Activated CD8-positive, alpha-beta memory T cell treated with anti-CD3 and anti-CD28 coated beads, Interleukin-2, amount 50 U/mL, for 24 hours (primary cell): ENCODE data around the gene EXOSC3.
"Not testable (repeated sequence)": the region's sequence is repeated elsewhere in the genome, so short reads cannot be mapped to it uniquely, and the experiment has no call there.

Source experiments
- DNase-seq: peaks from one replicate; pipeline ENCODE4 v3.0.0-alpha.2; 2020; ENCODE audit errors: extremely low read depth

EXOSC3 gene

GRCh38 chr9:37775216-37775919 lies 9.5 kb downstream of the EXOSC3 start:
- no peak for DNase-seq

- no peak for DNase-seq
These were observed 14.9 kb downstream of the EXOSC3 start for GRCh38 chr9:37769995-37770394.

GRCh38 chr9:37769306-37769705 lies 15.6 kb downstream of the EXOSC3 start:
- no peak for DNase-seq

DNA sequence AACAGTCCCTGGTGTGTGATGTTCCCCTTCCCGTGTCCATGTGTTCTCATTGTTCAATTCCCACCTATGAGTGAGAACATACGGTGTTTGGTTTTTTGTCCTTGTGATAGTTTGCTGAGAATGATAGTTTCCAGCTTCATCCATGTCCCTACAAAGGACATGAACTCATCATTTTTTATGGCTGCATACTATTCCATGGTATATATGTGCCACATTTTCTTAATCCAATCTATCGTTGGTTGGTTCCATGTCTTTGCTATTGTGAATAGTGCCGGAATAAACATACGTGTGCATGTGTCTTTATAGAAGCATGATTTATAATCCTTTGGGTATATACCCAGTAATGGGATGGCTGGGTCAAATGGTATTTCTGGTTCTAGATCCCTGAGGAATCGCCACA lies 19.6 kb downstream of the EXOSC3 start:
- not testable (repeated sequence) for DNase-seq

- DNase-seq = no peak
These were observed 23.4 kb downstream of the EXOSC3 start for GRCh38 chr9:37761511-37761910.

DNA sequence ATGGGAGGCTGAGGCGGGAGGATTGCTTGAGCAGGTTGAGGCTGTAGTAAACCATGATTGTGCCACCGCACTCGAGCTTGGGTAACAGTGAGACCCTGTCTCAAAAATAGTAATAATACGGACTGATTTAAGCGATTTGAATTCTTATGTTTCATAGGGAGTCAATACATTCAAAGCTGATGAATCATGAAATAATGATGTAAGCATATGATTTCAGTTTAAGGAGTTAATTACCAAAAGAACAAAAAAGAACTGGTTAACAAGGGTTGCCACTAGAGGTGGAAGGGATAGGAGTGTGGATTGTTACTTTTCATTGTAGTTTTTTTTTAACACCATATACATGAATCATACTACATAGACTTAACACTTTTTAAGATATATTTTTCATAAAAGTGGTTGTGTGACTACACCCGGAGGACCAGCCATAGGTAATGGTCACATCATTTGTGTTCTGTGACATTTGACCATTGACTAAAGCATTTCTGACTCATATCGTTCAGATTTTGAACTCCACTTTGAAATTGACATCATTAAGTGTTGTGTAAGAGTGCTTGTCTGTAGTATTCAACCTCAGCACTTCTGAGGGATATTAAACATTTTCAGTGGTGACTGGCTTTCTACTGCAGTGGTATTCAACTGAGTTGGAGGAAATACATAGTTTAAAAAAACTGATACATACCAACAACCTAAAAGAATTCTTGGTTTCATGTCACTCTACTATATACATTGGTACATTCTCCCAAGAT lies 24.3 kb downstream of the EXOSC3 start:
- DNase-seq = no peak

DNA sequence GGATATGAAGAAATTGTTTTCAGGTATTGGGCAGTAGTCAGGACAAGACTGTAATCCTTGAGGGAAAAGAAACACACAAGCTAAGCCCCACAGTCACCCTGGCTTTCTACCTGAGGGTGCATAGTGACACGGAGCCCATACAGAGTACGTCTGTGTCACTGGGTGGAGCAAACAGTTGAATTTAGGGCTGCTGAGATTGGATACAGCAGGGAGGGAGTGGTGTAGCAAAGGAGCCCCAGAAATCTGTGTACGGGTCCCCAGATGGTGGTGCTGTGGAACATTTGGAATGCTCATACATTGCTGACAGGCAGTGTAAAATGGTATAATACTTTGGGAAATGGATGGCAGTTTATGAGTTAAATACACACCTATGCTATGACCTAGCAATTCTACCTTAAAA lies 26.1 kb downstream of the EXOSC3 start:
- DNase-seq = no peak

- DNase-seq = peak; percentile 34
These were observed 31.2 kb downstream of the EXOSC3 start, which contains the start of gene TRMT10B for GRCh38 chr9:37753489-37754190. Gene TRMT10B, plus strand, starts transcription at chr9:37753805. Its CDS starts 8,127 bp downstream, at chr9:37761932.

DNA sequence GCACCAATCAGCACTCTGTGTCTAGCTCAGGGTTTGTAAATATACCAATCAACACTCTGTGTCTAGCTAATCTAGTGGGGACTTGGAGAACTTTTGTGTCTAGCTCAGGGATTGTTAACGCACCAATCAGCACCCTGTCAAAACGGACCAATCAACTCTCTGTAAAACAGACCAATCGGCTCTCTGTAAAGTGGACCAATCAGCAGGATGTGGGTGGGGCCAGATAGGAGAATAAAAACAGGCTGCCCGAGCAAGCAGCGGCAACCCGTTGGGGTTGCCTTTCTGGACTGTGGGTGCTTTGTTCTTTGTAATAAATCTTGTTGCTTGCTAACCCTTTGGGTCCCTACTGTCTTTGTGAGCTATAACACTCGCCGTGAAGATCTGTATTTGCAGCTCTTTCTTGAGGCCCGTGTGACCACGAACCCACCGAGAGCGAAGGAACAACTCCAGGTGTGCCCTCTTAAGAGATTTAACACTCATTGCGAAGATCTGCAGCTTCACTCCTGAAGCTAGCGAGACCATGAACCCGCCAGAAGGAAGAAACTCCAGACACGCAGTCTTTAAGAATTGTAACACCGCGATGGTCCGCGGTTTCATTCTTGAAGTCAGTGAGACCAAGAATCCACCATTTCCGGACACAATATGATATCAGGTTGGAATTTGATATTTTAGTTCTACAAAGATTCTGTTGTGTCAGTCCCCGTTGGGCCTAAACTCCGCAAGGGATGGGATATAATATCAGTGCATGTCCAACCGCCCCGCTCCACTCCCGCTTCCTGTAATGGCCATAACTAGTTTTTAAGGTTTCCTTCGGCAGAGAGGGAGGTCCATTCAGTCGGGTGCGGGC lies 32.0 kb downstream of the EXOSC3 start:
- DNase-seq = no peak

- not testable (repeated sequence) for DNase-seq
These were observed 32.8 kb downstream of the EXOSC3 start for GRCh38 chr9:37752112-37752511.

- not testable (repeated sequence) for DNase-seq
These were observed 33.2 kb downstream of the EXOSC3 start for GRCh38 chr9:37751704-37752103.

DNA sequence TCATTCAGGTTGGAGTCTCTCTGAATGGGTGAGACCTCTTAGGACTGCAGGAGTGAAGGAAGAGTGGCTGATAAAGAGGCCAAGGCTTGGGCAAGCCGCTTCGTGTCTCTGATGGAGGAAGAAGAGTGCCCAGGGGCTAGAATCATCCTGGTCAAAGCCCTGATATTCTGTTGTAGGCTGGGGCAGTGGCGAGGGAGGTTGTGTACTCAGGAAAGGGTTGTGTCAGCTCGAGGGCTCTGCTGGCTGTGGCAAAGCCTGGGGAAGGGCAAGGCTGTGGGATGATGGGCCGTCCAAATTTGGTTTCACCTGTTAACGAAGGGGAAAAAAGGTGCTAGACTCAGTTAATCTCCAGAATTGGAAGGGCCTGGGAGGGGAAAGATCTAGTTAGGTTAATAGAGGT lies 33.7 kb downstream of the EXOSC3 start:
- no peak for DNase-seq

- DNase-seq = no peak
These were observed 35.7 kb downstream of the EXOSC3 start for GRCh38 chr9:37749129-37749528.

DNA sequence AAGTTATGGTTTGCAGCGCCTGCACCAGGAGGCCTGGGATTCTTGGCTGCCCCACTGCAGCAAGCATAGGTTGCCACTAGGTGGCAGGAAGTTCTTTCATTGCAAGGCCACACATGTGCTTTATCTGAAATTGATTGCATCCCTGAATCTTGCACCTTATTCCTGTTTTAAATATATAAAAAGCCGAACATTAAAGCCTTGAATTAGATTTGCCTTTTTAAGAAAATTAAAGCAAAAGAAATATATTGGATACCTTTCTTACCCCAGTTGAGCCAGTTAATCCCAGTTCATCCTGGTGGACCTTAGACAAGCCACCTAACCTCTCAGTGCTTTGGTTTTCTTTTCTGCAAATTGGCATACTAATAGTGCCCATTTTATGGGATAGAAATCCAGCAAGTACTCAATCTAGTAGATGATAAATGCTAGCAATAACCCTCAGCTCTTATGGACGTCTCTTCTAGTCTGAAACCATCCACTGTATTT lies 37.6 kb downstream of the EXOSC3 start:
- DNase-seq = peak; percentile 17

GRCh38 chr9:37746448-37747270 lies 38.2 kb downstream of the EXOSC3 start:
- DNase-seq = no peak

GRCh38 chr9:37745970-37746369 lies 38.9 kb downstream of the EXOSC3 start:
- no peak for DNase-seq

GRCh38 chr9:37740631-37741328 lies 44.1 kb downstream of the EXOSC3 start:
- DNase-seq = no peak

DNA sequence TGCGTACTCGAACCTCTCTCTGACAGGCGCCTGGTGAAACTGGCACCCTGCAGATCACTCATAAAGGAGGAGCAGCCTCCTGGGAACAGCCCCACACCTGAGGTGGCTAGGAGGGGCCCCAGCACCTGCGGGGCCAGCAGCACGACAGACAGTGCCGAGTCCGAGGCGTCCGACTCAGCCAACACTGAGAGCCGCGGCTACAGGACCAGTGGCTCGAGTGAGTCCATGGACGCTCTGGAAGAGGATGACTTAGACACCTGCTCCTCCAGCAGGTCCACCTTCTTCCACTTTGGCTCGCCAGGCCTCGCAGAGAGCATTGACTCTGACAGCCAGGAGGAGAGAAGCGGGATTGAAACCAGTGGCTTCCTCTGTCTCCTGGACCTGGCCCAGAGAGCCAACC lies 44.7 kb downstream of the EXOSC3 start:
- no peak for DNase-seq

GRCh38 chr9:37739222-37739621 lies 45.6 kb downstream of the EXOSC3 start:
- no peak for DNase-seq

DNA sequence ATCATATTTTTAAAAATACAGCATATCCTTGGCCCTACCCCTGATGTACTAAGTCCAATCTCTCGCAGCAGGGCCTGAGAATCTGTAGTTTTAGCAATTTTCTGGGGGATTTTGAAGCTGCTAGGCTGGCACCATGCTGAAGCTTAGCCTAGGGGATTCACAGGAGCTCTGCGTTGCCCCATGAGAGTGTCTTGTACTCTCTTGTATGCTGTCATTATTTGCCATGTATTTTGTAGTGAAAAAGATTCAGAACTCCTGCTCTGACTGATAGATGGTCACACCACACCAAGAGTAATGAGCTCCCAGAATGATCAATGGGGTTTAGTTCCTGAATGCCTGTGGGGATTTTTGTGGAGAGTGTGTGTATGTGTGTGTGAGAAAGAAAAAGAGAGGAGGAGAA lies 51.9 kb downstream of the EXOSC3 start:
- DNase-seq = no peak
